Stimulated activated CD8-positive, alpha-beta memory T cell treated with anti-CD3 and anti-CD28 coated beads, Interleukin-4, amount 100 ng/mL, for 1 hour (primary cell): Measurements from ENCODE around the gene USP6NL.

Experiments used
- DNase-seq, 2 donors: peaks; one replicate each; pipeline ENCODE4 v3.0.0-alpha.2; 2020; ENCODE audit warnings: low read depth in 2 of 2, low spot score in 1 of 2

USP6NL gene

GRCh38 chr10:11553773-11554381, 57.6 kb downstream of the USP6NL start:
- no peak for DNase-seq

GRCh38 chr10:11551916-11552602, 59.4 kb downstream of the USP6NL start:
- no peak for DNase-seq

- DNase-seq: no peak
These were observed 60.3 kb downstream of the USP6NL start for GRCh38 chr10:11551104-11551503.

- DNase-seq: no peak
These were observed 62.7 kb downstream of the USP6NL start for GRCh38 chr10:11548768-11549099.

- DNase-seq: no peak
These were observed 63.2 kb downstream of the USP6NL start for GRCh38 chr10:11548065-11548767.

- no peak for DNase-seq
These were observed 64.9 kb downstream of the USP6NL start for GRCh38 chr10:11546581-11546980.

- DNase-seq: no peak
These were observed 70.2 kb downstream of the USP6NL start for GRCh38 chr10:11541296-11541695.

GRCh38 chr10:11539191-11539868, 72.1 kb downstream of the USP6NL start:
- no peak for DNase-seq

GRCh38 chr10:11538834-11539190, 72.6 kb downstream of the USP6NL start:
- DNase-seq: no peak

- DNase-seq: no peak
These were observed 75.2 kb downstream of the USP6NL start for GRCh38 chr10:11536228-11536627.

- DNase-seq: no peak
These were observed 76.0 kb downstream of the USP6NL start for GRCh38 chr10:11535346-11535959.

- no peak for DNase-seq
These were observed 78.1 kb downstream of the USP6NL start for GRCh38 chr10:11533328-11533781.

- DNase-seq: no peak
These were observed 79.1 kb downstream of the USP6NL start for GRCh38 chr10:11532306-11532705.

- no peak for DNase-seq
These were observed 80.6 kb downstream of the USP6NL start for GRCh38 chr10:11530806-11531205.

GRCh38 chr10:11529276-11529903, 82.1 kb downstream of the USP6NL start:
- no peak for DNase-seq

GRCh38 chr10:11528286-11528685, 83.2 kb downstream of the USP6NL start:
- no peak for DNase-seq

GRCh38 chr10:11527691-11528255, 83.7 kb downstream of the USP6NL start:
- no peak for DNase-seq

- no peak for DNase-seq
These were observed 84.4 kb downstream of the USP6NL start for GRCh38 chr10:11527068-11527467.

- DNase-seq: no peak
These were observed 85.9 kb downstream of the USP6NL start for GRCh38 chr10:11525503-11525902.

- no peak for DNase-seq
These were observed 88.6 kb downstream of the USP6NL start for GRCh38 chr10:11522821-11523245.

GRCh38 chr10:11521860-11522259, 89.6 kb downstream of the USP6NL start:
- no peak for DNase-seq
